HCT116 (cell line): ENCODE measurements around the gene UBE2G2. TPM values are rescaled to one million over a fixed set of nuclear protein-coding genes. Genes with fewer than 3 reads are reported as not detected.

Experiments used
- ATAC-seq: fragments of 200-7000 bp; cut with Tn5 transposase; 2 replicates; pipeline ENCODE4 v1.9.1; 2020; ENCODE audit warnings: mild to moderate bottlenecking, moderate library complexity
- BruUV-seq: library from RNA; stranded (reverse); fragments of 400-500 nt; replicated peaks from 2 replicates; lab custom pipeline; 2021; lab: Mats Ljungman, UMichigan
- CTCF ChIA-PET: fragments of 300-600 bp; sonication (Branson Sonifier 250); formaldehyde crosslinking; loops from one replicate; lab custom pipeline; 2021; ENCODE audit warnings: antibody characterized with exemption; lab: Charles Lee
- POLR2A ChIA-PET: fragments of 300-600, 350-600 bp; sonication (Branson Sonifier 250); formaldehyde crosslinking; loops from one replicate; lab custom pipeline; 2021; ENCODE audit warnings: antibody characterized with exemption; lab: Charles Lee
- RAD21 ChIA-PET, 2 experiments: fragments of 300-600 bp; sonication (Branson Sonifier 250); formaldehyde crosslinking; loops; one replicate each; lab custom pipeline; 2023; ENCODE audit warnings: low total read pairs in 2 of 2; ENCODE audit not compliant: uncharacterized antibody in 2 of 2, unreplicated experiment in 2 of 2, low non-redundant PET in 1 of 2; lab: Charles Lee
- DNase-seq: peaks from one replicate; pipeline ENCODE4 v3.0.0-alpha.2; 2010; ENCODE audit warnings: low read depth, low spot score
- H2AFZ ChIP-seq: fragments of 200-600 bp; shearing (Covaris generic), sonication (generic); 2 replicates; pipeline ENCODE4 v1.6.1; 2017; ENCODE audit warnings: low read depth, mixed run types, mixed read lengths, antibody characterized with exemption, low read length; ENCODE audit not compliant: poor library complexity, severe bottlenecking
- H3K27ac ChIP-seq: 2 replicates; pipeline ENCODE4 v1.5.1; 2012; ENCODE audit warnings: low read depth, low read length
- H3K27me3 ChIP-seq: fragments of 200-600 bp; sonication (generic); 2 replicates; pipeline ENCODE4 v1.6.1; 2016; ENCODE audit warnings: mixed run types, low read length, mixed read lengths; ENCODE audit not compliant: insufficient read depth
- H3K36me3 ChIP-seq, 2 experiments: fragments of 200-500 bp in 1 of 2; fragments of 200-600 bp in 1 of 2; sonication (Bioruptor generic) in 1 of 2; sonication (generic) in 1 of 2; 2 replicates each; pipeline versions ENCODE4 v1.5.1 to v1.6.1; 2014 to 2016; ENCODE audit warnings: low read length in 2 of 2, inconsistent platforms in 1 of 2, mixed read lengths in 1 of 2, mixed run types in 1 of 2; ENCODE audit not compliant: insufficient read depth in 2 of 2, control insufficient read depth in 1 of 2
- H3K4me1 ChIP-seq, 2 experiments: fragments of 200-600 bp in 1 of 2; sonication (generic) in 1 of 2; 2 replicates each; pipeline versions ENCODE4 v1.5.1 to v1.6.1; 2012 to 2017; ENCODE audit warnings: low read length in 2 of 2, inconsistent platforms in 1 of 2, mild to moderate bottlenecking in 1 of 2, mixed read lengths in 1 of 2, mixed run types in 1 of 2, moderate library complexity in 1 of 2; ENCODE audit not compliant: insufficient read depth in 2 of 2, control insufficient read depth in 1 of 2
- H3K4me2 ChIP-seq: fragments of 200-600 bp; sonication (generic); 2 replicates; pipeline ENCODE4 v1.6.1; 2017; ENCODE audit warnings: mixed run types, low read length, mixed read lengths
- H3K4me3 ChIP-seq, 2 experiments: fragments of 200-600 bp in 1 of 2; sonication (generic) in 1 of 2; replicated peaks in 1 of 2; 2 replicates each; pipeline ENCODE4 v1.5.1; 2011 to 2016; ENCODE audit warnings: low read length in 2 of 2, control low read depth in 1 of 2, low read depth in 1 of 2, mild to moderate bottlenecking in 1 of 2, mixed read lengths in 1 of 2, mixed run types in 1 of 2
- H3K79me2 ChIP-seq: fragments of 200-600 bp; sonication (generic); 2 replicates; pipeline ENCODE4 v1.6.1; 2017; ENCODE audit warnings: mild to moderate bottlenecking, mixed run types, low read length, moderate library complexity, mixed read lengths; ENCODE audit not compliant: insufficient read depth
- H3K9ac ChIP-seq: fragments of 200-600 bp; sonication (generic); 2 replicates; pipeline ENCODE4 v1.6.1; 2016; ENCODE audit warnings: low read length, mixed read lengths
- H3K9me2 ChIP-seq: fragments of 200-600 bp; sonication (generic), shearing (Covaris generic); 2 replicates; pipeline ENCODE4 v1.6.1; 2017; ENCODE audit warnings: mixed run types, mild to moderate bottlenecking, moderate library complexity; ENCODE audit not compliant: insufficient read depth
- H3K9me3 ChIP-seq, 2 experiments: fragments of 200-500 bp in 1 of 2; fragments of 200-600 bp in 1 of 2; sonication (Bioruptor generic) in 1 of 2; sonication (generic) in 1 of 2; 2 replicates each; pipeline ENCODE4 v1.6.1; 2014 to 2017; ENCODE audit warnings: low read length in 2 of 2, mixed read lengths in 2 of 2, inconsistent platforms in 1 of 2, low read depth in 1 of 2, mild to moderate bottlenecking in 1 of 2, mixed run types in 1 of 2, moderate library complexity in 1 of 2; ENCODE audit not compliant: control insufficient read depth in 1 of 2, insufficient read depth in 1 of 2
- H4K20me1 ChIP-seq: fragments of 200-600 bp; sonication (generic), shearing (Covaris generic); 2 replicates; pipeline ENCODE4 v1.6.1; 2017; ENCODE audit warnings: mixed run types, mild to moderate bottlenecking, moderate library complexity; ENCODE audit not compliant: insufficient read depth
- CBX3 ChIP-seq: IDR thresholded peaks from 2 replicates; pipeline ENCODE4 v1.6.1; 2012; ENCODE audit warnings: low read depth
- CEBPB ChIP-seq: IDR thresholded peaks from 2 replicates; pipeline ENCODE4 v1.6.1; 2012; ENCODE audit warnings: low read depth
- EGR1 ChIP-seq: IDR thresholded peaks from 2 replicates; pipeline ENCODE4 v1.6.1; 2012; ENCODE audit warnings: low read depth
- ELF1 ChIP-seq: IDR thresholded peaks from 2 replicates; pipeline ENCODE4 v1.6.1; 2012; ENCODE audit warnings: low read depth, borderline replicate concordance
- EZH2 ChIP-seq: fragments of 200-600 bp; sonication (generic); IDR thresholded peaks from 2 replicates; pipeline ENCODE4 v1.6.1; 2017; ENCODE audit warnings: antibody characterized with exemption, mixed run types
- EZH2phosphoT487 ChIP-seq: fragments of 200-600 bp; IDR thresholded peaks from 2 replicates; pipeline ENCODE4 v1.6.1; 2018; ENCODE audit warnings: antibody characterized with exemption, borderline replicate concordance
- JUND ChIP-seq: IDR thresholded peaks from 2 replicates; pipeline ENCODE4 v1.6.1; 2012
- SIN3A ChIP-seq: IDR thresholded peaks from 2 replicates; pipeline ENCODE4 v1.6.1; 2012; ENCODE audit warnings: low read depth
- SRF ChIP-seq: IDR thresholded peaks from 2 replicates; pipeline ENCODE4 v1.6.1; 2012; ENCODE audit warnings: low read depth
- TCF7L2 ChIP-seq: IDR thresholded peaks from 2 replicates; pipeline ENCODE4 v1.7.0; 2011; ENCODE audit warnings: borderline replicate concordance, inconsistent platforms; ENCODE audit not compliant: insufficient read depth, insufficient read length; ENCODE audit errors: extremely low read depth
- ZFX ChIP-seq: fragments of 450-650 bp; IDR thresholded peaks from 2 replicates; pipeline ENCODE4 v1.6.1; 2017
- intact Hi-C: fragments of 100-400 bp; cut with micrococcal nuclease; formaldehyde crosslinking; loops from 2 replicates; pipeline ENCODE4 v1.10.0; 2022
- total RNA-seq: library from RNA; stranded (reverse); gene quantifications from one replicate; pipeline ENCODE4 v1.2.1, GENCODE V29; 2021; ENCODE audit not compliant: unreplicated experiment
- TF ChIP-seq, protein P1 (sequence below): IDR thresholded peaks from 2 replicates; pipeline ENCODE4 v1.6.1; 2011; ENCODE audit warnings: mild to moderate bottlenecking, low read length, moderate library complexity; ENCODE audit not compliant: insufficient replicate concordance; ENCODE audit errors: extremely low read depth
- TF ChIP-seq, protein P2 (sequence below), 3 experiments: fragments of 200-600 bp in 1 of 3; sonication (generic) in 1 of 3; IDR thresholded peaks in 2 of 3; conservative IDR thresholded peaks in 1 of 3; 2 replicates each; pipeline ENCODE4 v1.5.1; 2012 to 2017; ENCODE audit warnings: low read depth in 2 of 3, low read length in 2 of 3, antibody characterized with exemption in 1 of 3, borderline replicate concordance in 1 of 3, control low read depth in 1 of 3, mild to moderate bottlenecking in 1 of 3, mixed read lengths in 1 of 3, mixed run types in 1 of 3, moderate library complexity in 1 of 3; ENCODE audit not compliant: insufficient read depth in 1 of 3
- TF ChIP-seq, protein P3 (sequence below): IDR thresholded peaks from 2 replicates; pipeline ENCODE4 v1.6.1; 2012; ENCODE audit warnings: low read depth

UBE2G2 gene
- total RNA-seq, 1 experiment from 2014 or later, result 86.5 TPM

DNA sequence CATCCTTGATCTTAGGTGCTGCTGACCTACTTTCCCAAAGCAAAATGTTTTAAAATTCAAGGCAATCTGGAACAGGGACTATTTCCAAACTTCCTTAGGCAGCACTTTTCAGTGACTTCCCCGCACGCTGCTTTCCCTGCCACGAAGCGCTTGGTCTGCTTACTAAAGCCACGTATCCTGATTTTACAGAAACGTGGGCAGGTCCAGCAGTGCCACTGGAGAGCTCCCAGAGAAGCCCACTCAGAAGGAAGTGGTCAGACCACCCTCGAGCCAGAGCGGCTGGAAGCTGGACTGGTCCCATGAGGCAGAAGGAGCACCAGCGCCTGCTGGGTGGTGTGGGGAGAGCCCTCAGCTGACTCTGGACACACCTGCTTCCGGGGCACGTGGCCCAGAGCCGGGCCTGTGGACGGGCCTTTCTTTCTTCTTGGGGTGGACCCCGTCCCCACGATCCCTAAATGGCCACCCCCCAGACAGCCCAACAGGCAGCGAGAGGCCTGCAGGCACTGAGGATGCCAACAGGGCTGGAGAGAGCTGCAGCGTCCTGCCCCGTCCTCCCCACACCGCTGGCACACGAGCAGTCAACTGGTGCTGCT is 48.7 kb upstream of the UBE2G2 start:
- ChIA-PET RAD21 (no interaction called here), CTCF (no interaction called here), POLR2A (no interaction called here)
- ATAC-seq, result no peak
- no peak for DNase-seq
- Histone ChIP-seq H3K27ac (no peak overlapping the region), H3K9me3 (no peaks in the 10 kb centered on the region), H3K4me1 (peaks cover 10 to 16% of the 10 kb centered on the region in 2 experiments; a peak in 3 of 4 replicates), H3K9me2 (no peaks in the 10 kb centered on the region), H2AFZ (no peak overlapping the region), H3K4me2 (no peak overlapping the region), H4K20me1 (no peaks in the 10 kb centered on the region), H3K36me3 (peaks cover 17 to 33% of the 10 kb centered on the region in 2 experiments; a peak in 3 of 4 replicates), H3K27me3 (no peaks in the 10 kb centered on the region), H3K9ac (no peak overlapping the region), H3K4me3 (no peak overlapping the region), H3K79me2 (peaks cover 15% of the 10 kb centered on the region; the same call in 1 of the 2 replicates)
- no TSS peak for BruUV-seq
- intact Hi-C loops, result no loop called here
- no peak for TF ChIP-seq EZH2phosphoT487
- no peak for TF ChIP-seq SIN3A
- no peak for TF ChIP-seq CEBPB
- TF ChIP-seq EZH2, result no peak
- TF ChIP-seq, protein P1, sequence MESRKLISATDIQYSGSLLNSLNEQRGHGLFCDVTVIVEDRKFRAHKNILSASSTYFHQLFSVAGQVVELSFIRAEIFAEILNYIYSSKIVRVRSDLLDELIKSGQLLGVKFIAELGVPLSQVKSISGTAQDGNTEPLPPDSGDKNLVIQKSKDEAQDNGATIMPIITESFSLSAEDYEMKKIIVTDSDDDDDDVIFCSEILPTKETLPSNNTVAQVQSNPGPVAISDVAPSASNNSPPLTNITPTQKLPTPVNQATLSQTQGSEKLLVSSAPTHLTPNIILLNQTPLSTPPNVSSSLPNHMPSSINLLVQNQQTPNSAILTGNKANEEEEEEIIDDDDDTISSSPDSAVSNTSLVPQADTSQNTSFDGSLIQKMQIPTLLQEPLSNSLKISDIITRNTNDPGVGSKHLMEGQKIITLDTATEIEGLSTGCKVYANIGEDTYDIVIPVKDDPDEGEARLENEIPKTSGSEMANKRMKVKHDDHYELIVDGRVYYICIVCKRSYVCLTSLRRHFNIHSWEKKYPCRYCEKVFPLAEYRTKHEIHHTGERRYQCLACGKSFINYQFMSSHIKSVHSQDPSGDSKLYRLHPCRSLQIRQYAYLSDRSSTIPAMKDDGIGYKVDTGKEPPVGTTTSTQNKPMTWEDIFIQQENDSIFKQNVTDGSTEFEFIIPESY, result no peak
- TF ChIP-seq SRF, result no peak
- TF ChIP-seq JUND, result no peak
- TF ChIP-seq, protein P2, sequence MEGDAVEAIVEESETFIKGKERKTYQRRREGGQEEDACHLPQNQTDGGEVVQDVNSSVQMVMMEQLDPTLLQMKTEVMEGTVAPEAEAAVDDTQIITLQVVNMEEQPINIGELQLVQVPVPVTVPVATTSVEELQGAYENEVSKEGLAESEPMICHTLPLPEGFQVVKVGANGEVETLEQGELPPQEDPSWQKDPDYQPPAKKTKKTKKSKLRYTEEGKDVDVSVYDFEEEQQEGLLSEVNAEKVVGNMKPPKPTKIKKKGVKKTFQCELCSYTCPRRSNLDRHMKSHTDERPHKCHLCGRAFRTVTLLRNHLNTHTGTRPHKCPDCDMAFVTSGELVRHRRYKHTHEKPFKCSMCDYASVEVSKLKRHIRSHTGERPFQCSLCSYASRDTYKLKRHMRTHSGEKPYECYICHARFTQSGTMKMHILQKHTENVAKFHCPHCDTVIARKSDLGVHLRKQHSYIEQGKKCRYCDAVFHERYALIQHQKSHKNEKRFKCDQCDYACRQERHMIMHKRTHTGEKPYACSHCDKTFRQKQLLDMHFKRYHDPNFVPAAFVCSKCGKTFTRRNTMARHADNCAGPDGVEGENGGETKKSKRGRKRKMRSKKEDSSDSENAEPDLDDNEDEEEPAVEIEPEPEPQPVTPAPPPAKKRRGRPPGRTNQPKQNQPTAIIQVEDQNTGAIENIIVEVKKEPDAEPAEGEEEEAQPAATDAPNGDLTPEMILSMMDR (IDR thresholded peaks at IDR 0.05 in 2 of 3, conservative IDR thresholded peaks at IDR 0.05 in 1 of 3; ENCODE audit: borderline replicate concordance in 1 of 3, insufficient read depth in 1 of 3, low read depth in 2 of 3, low read length in 2 of 3), result no peak
- TF ChIP-seq TCF7L2, result no peak
- TF ChIP-seq, protein P3, sequence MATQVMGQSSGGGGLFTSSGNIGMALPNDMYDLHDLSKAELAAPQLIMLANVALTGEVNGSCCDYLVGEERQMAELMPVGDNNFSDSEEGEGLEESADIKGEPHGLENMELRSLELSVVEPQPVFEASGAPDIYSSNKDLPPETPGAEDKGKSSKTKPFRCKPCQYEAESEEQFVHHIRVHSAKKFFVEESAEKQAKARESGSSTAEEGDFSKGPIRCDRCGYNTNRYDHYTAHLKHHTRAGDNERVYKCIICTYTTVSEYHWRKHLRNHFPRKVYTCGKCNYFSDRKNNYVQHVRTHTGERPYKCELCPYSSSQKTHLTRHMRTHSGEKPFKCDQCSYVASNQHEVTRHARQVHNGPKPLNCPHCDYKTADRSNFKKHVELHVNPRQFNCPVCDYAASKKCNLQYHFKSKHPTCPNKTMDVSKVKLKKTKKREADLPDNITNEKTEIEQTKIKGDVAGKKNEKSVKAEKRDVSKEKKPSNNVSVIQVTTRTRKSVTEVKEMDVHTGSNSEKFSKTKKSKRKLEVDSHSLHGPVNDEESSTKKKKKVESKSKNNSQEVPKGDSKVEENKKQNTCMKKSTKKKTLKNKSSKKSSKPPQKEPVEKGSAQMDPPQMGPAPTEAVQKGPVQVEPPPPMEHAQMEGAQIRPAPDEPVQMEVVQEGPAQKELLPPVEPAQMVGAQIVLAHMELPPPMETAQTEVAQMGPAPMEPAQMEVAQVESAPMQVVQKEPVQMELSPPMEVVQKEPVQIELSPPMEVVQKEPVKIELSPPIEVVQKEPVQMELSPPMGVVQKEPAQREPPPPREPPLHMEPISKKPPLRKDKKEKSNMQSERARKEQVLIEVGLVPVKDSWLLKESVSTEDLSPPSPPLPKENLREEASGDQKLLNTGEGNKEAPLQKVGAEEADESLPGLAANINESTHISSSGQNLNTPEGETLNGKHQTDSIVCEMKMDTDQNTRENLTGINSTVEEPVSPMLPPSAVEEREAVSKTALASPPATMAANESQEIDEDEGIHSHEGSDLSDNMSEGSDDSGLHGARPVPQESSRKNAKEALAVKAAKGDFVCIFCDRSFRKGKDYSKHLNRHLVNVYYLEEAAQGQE, result no peak
- TF ChIP-seq ELF1, result no peak
- TF ChIP-seq ZFX, result no peak
- no peak for TF ChIP-seq EGR1
- TF ChIP-seq CBX3, result no peak
